ENCODE measurements around the gene CXCL5.
"Not testable (repeated sequence)": the region's sequence is repeated elsewhere in the genome, so short reads cannot be mapped to it uniquely, and the experiment has no call there.

CXCL5 gene

GRCh38 chr4:74015126-74015780 is 16.8 kb upstream of the CXCL5 start:
- no peak for DNase-seq (ENCODE audit: low read depth)

DNA sequence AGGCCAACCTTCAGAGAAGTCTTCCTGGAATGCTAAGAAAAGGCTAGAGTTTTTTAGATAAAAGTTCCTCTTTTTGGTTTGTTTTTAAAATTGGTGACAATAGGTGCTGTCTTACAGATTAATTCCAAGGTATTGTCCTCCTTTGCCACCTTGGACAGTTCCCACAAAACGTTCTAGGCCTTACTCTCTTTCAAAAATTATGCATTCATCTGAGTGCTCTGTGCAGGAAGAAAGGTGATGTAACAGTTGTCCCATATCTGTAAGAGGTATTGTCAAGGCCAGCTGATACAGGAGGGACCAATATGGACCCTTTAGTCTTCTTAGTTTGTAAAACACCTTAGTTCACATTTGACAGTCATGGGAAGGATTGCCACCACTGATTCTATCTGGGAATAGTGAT is 15.9 kb upstream of the CXCL5 start:
- DNase-seq (ENCODE audit: low read depth): no peak

GRCh38 chr4:74013264-74013663 is 14.8 kb upstream of the CXCL5 start:
- DNase-seq (ENCODE audit: low read depth): no peak

GRCh38 chr4:74012130-74012529 is 13.7 kb upstream of the CXCL5 start:
- DNase-seq (ENCODE audit: low read depth): no peak

GRCh38 chr4:74009307-74009706 is 10.8 kb upstream of the CXCL5 start:
- no peak for DNase-seq (ENCODE audit: low read depth)

DNA sequence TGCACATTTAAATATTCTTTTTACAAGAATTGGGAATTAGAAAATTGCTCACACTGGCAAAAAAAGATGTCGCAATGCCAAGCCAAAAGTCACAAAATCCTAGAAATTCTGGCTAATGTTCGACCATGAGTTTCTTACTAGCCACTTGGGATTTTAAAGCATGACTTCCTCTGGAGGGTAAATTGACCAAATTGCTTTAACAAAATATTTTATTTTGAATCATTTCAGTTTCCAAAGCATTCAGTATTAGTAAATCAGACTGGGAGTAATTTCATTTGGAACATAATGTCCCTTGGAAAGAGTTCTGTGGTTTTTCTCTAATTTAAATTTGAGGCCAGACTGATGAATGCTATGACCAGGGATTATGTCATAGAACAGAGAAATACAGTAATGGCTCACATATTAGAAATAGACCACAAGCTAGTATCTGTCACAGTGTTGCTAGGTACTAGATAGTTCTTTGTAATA is 7.6 kb upstream of the CXCL5 start:
- peak; percentile 58 for DNase-seq (ENCODE audit: low read depth)

GRCh38 chr4:74005528-74005927 is 7.1 kb upstream of the CXCL5 start:
- DNase-seq (ENCODE audit: low read depth): no peak

- no peak for DNase-seq (ENCODE audit: low read depth)
Measured at GRCh38 chr4:74004668-74005067, 6.2 kb upstream of the CXCL5 start.

DNA sequence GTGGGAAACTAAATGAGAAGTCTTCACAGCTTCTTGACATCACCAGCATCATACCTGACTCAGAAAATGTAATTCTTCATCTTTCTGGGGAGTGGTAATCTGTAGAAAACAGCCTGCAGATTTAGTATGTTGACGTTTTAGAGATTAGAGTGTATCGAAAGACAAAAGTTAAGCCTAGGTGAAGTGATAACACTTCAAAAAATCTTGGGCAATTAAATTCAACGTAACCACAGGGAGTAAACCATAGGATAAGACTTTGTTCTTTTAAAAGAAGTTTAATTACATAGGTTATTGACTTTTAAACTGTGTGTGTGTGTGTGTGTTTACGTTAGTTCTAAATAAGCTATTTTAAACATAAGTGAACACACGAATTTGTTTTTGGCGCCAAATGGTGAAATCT is 1.8 kb upstream of the CXCL5 start:
- DNase-seq (ENCODE audit: low read depth): no peak

DNA sequence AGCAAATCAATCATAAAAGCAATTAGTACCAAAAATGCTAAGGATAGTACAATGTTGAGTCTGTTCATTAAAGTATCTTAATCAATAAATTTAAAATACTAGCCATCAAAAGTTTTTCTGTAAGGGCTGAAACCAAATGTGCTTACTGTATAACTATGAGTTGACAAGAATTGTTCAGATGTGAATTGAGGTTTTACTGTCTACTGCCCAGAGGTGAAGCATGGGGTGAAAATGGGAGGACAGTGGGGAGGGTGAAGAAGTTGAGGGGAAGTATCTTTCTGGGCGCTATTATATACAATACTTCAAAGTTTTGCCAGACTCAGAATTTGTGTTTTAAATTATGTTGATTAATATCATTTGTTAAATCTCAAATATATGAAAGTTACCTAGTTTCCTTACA is 6.4 kb downstream of the CXCL5 start:
- DNase-seq (ENCODE audit: low read depth): no peak

GRCh38 chr4:73991742-73992000 is 6.8 kb downstream of the CXCL5 start:
- DNase-seq (ENCODE audit: low read depth): no peak

DNA sequence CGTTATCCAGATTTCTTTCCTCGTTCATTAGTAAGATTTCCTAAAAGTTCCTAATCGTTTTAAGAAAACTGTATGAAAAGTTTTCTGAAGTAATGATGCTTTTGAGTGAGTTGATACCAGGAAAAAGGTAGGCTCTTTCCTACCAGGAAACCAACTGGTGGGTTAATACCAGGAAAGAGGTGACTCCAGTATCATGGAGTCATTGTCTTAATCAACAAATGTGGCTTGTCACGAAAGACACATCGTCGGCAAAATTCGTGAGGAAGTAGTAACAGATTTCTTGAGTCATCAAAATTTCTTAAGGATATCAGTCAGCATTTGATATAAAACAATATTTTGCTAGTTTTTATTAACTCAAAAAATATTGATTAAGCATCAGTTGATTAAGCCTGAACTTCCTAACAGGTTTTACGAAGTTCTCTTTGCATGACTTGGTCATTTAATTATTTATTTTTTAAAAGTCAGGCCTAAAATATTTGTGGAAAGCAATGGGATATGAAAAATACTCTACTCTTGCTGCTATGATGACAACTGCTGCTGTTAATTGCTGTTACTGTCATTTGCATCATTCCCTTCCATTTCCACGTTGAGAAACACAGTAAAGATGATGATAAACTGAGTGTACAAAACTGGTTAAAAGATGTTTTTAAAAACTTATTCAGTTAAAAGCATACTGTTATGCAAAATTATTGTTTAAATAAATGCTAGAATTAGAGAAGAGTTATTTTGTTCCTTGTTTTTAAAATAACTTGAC is 7.3 kb downstream of the CXCL5 start:
- no peak for DNase-seq (ENCODE audit: low read depth)

- no peak for DNase-seq (ENCODE audit: low read depth)
Measured at GRCh38 chr4:73989928-73990327, 8.5 kb downstream of the CXCL5 start.

DNA sequence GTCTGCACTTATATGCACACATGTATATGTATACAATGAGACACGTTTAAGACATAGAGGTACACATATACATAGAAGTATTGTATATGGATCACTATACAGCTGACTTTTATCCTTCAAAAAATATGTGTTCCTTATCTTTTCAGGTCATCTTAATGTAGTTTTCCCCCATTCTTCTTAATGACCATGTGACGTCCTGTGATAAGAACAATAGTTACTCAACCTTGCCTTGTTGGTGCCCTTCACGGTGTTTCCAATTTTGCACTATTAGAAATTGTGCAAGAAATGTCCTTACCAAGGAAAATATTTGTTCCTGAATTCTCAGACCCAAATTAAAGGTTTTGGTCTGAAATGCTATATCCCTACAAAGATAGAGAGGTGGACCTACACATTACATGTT is 9.4 kb downstream of the CXCL5 start:
- DNase-seq (ENCODE audit: low read depth): no peak

- DNase-seq (ENCODE audit: low read depth): no peak
Measured at GRCh38 chr4:73988061-73988460, 10.4 kb downstream of the CXCL5 start, which contains the start of gene PPBP. TSS of gene PPBP (minus strand) at chr4:73988190. CDS start at chr4:73988103, 87 bp downstream.

DNA sequence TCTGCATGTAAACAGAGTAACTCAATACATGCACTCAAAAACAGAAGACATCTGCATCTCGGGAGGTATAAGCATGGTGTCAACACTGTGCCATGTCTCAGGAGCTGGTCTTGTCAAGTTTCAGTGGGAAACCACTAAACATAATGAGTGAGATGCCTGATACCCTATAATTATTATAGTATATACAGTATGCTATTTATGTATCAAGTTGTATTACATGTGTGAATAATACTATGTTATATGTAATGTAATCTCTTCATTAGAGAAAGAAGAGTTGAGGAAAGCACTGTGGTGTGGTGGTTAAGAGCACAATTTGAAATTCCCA is 13.0 kb downstream of the CXCL5 start:
- no peak for DNase-seq (ENCODE audit: low read depth)

DNA sequence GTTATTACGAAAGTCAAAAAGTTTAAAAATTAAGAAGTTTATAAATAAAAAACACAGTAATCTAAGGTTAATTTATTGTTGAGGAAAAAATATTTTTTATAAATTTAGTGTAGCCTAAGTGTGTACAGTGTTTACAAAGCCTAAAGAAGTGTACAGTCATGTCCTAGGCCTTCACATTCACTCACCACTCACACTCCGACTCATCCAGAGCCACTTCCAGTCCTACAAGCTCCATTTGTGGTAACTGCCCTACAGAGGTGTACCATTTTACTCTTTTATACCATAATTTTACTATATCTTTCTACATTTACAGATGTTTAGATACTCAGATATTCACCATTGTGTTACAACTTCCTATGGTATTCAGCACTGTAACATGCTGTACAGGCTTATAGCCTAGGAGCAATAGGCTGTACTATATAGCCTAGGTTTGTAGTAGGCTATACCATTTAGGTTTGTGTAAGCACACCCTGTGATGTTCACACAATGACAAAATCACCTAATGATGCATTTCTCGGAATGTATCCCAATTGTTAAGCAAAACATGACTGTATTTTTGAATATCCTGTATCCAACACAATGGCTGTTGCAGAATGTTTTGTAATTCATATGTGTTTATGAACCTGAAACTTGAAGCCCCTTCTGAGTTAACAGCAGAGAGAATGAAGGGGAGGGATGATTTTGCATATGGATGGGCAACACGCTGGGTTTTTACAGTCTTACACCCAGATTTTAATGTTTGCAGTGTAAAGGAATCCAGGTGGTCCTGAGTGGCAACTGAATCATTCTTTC is 13.5 kb downstream of the CXCL5 start:
- no peak for DNase-seq (ENCODE audit: low read depth)

DNA sequence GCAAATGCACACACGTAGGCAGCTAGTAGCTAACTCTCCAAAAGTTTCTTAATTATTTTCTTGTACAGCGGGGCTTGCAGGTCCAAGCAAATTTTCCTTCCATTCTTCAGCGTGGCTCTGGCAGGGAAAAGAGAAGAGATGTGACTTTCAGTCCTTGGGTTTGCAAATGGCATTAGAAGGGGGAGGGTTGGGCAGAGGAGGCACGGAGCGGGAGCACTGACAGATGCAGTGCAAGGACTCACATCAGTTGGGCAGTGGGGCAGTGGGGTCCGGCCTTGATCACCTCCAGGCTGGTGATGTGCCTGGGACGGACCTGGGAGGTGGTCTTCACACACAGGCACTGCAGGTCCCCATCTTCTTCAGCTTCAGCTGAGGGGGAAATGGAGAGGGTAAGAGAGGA is 17.3 kb downstream of the CXCL5 start:
- not testable (repeated sequence) for DNase-seq (ENCODE audit: low read depth)

DNA sequence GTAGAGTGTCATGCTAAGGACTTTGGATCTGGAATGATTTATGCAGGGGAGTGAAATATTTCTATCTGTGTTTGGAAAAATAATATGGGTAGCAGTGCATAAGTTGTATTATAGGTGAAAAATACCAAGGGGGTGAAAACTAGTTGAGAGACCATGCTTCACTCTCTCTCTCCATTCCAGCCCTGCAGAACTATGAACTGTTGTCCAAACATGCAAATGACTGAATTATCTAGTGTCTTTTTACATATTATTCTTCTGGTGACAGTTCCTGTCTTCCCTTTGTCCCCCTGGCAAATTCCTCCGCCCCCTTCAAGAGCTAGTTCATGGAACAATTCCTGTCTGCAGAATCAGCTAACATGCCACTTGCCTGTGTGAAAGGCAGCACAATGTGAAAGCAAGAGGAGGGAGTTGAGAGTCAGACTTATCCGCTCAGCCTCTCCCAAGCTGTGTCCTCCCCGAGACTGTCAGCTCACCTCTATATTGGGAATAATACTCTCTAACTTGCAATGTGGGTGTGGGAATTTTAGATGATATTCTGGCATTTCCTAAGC is 19.0 kb downstream of the CXCL5 start:
- DNase-seq (ENCODE audit: low read depth): no peak

- DNase-seq (ENCODE audit: low read depth): peak; percentile 61
Measured at GRCh38 chr4:73978886-73979285, 19.6 kb downstream of the CXCL5 start.

GRCh38 chr4:73976716-73977115 is 21.8 kb downstream of the CXCL5 start:
- DNase-seq (ENCODE audit: low read depth): no peak

DNA sequence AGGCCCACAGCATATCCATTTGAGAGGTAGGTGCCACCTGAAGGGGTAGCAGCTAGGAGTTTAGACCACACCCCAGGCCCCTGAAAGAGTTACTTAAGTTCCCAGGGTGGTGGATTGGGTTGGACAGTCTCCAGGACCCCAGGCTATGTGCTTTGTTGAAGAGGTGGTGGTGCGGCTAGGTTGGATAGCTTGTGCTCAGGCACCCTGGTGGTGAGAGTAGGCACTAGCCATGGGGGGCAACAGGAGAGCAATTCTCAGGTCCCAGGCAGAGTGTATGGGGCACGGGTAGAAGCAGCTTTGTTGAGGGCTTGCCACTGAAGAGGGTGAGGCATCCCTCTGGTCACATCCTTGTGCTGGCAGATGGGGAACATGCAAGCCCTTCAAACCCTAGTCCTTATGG is 22.3 kb downstream of the CXCL5 start:
- DNase-seq (ENCODE audit: low read depth): no peak

- no peak for DNase-seq (ENCODE audit: low read depth)
Measured at GRCh38 chr4:73974352-73974751, 24.1 kb downstream of the CXCL5 start.

All from GM04503 (cell line).